Head of caudate nucleus (tissue), 42 donors: ENCODE measurements around the gene ZNF831.

Experiments used
- DNase-seq, 42 donors: peaks; one replicate each; pipeline versions ENCODE4 v3.0.0 to v3.0.0-alpha.2; 2020 to 2021; ENCODE audit warnings: mixed read lengths in 7 of 42
- intact Hi-C: fragments of 100-400 bp; cut with DNase I; formaldehyde crosslinking; loops from one replicate; pipeline ENCODE4 v1.15.0; 2022

Gene ZNF831

GRCh38 chr20:59138114-59138748 lies 25.4 kb upstream of the ZNF831 start:
- intact Hi-C loops = no loop called here
- no peak for DNase-seq

DNA sequence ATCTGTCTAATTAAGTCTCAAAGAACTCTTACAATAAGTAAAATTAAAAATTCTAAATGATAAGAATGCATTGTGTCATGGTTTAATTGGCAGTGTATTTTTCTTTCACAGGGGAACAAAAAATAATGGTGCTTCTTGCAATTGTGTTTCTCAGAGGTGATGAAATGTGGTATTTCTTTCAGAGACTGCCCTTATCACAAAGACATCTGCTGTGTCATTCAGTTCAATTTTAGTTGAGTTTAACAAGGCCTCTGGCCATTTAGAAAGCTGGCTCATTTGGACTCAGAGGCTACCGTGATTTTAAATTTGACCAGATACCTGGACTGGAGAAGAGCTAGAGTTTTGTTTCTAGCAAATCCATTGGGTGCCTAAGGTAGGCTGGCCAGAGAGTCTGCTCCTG lies 23.6 kb upstream of the ZNF831 start:
- intact Hi-C loops = no loop called here
- DNase-seq = no peak

DNA sequence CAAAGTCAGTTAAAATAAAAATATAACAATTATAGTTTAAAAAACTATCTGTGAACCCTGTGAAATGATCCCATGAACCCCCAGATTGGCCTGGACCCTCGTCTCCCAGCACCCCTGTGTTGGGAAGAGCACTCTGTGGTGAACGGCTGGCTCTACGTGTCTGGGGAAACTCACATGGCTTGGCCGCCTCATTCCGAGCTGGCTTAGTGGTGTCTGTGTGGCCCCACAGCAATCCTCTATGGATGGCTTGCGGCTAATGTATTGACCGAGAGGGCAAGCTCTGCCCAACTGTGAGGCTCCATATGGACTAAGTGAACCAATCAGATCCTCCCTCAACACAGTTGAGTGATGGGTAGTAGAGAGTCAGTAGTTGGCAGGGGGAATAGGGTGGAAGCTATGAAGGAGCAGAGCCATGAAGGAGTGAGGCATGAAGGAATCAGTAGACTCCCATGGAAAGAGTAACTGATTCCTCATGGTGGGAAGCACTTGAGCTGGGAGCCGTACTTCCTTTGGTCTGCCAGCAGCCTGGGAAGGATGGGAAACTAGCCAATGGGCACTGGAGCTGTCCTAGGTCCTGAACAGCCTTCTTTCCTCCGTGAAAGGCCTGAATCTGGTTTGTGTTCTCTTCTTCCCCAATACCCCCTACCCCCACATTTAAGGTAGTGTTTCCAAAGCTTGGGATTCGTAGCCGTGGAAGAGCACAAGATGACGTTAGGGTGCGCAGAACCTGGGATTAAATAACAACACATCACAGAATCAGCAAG lies 21.6 kb upstream of the ZNF831 start:
- no peak for DNase-seq
- intact Hi-C loops = no loop called here

GRCh38 chr20:59143326-59143725 lies 20.3 kb upstream of the ZNF831 start:
- intact Hi-C loops = no loop called here
- no peak for DNase-seq

GRCh38 chr20:59144179-59144830 lies 19.3 kb upstream of the ZNF831 start:
- intact Hi-C loops = no loop called here
- DNase-seq = peak in 2 of 42 donors; percentile 1 to 4

GRCh38 chr20:59144831-59145196 lies 18.8 kb upstream of the ZNF831 start:
- peak in 1 of 42 donors; percentile 7 for DNase-seq
- intact Hi-C loops = no loop called here

GRCh38 chr20:59145247-59145923 lies 18.2 kb upstream of the ZNF831 start:
- intact Hi-C loops = no loop called here
- peak in 1 of 42 donors; percentile 39 for DNase-seq

DNA sequence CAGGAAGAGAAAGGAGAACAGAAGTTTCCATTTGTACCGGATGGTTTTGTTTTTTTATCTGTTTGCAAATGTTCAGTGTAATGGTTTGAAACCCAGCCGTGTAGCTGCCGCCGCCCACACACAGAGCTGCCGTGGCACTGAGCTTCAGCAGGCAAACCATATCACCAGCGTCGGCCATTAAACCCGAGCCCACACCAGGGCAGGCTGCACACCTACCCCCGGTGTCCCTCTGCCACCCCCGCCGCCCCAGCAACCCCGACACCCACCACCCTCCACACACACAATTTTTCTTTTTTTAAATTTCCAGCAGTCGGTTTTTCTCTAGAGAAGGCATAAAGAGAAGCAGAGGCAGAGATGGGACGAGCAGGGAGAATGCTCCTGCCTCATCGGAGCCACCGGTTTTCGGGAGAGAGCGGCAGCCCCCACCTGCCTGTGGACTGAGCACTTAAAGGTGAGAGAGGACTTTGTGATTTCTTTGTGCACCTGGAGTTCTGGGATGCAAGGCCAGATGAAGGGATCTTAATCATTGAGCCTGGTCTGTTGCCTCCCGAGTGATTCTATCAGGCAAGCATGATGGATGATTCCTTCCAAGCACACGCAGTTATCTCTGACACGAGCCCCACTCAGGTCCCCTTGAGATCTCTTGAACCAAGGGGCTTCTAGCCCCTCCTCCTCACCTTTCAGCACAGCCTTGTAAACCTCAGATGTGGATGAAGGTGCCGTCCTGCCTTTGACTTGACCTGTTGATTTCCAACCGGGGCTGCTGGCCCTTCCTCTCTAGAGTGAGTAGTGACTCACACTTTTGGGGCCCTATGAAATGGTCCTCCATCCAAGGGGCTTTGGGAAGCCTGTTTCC lies 17.5 kb upstream of the ZNF831 start:
- intact Hi-C loops = no loop called here
- DNase-seq = peak in 33 of 42 donors; percentile 28 to 80 (median 53)

DNA sequence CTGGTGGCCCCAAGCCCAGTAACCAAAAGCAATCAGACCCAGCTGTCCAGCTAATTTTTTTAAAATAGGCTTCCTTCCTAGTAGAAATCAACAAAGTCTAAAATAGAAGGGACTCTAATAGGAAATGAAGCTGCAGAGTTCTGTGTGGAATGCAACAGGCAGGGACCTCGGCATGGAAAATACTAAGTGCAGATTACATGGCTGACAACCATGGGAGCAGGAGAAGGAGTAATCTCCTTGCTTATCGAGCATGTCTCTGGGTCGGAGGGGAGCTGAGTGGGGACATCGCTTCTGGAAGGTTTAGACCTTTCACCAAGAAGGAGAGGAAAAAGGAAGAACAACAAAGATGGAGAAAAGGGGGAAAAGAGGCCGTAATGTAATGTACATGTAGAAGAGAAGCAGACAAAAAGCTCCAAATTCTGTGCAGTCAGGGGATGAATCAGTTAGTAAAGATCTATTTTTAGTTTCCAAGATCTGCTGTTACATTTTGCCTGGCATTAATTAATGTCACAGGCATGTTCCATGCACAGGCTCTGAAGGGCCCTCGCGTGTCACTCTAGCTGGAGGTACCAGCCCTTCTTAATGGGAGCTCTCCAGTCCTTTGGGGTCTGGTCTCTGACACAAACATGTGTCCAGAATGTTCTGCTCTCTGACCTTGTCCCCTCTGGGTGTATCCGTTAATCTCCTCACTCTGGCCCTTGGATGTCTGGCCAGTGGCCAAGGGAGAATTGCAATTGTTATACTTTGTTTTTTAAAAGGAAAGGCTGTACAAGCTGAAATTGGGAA lies 16.6 kb upstream of the ZNF831 start:
- DNase-seq = peak in 1 of 42 donors; percentile 15
- intact Hi-C loops = no loop called here

DNA sequence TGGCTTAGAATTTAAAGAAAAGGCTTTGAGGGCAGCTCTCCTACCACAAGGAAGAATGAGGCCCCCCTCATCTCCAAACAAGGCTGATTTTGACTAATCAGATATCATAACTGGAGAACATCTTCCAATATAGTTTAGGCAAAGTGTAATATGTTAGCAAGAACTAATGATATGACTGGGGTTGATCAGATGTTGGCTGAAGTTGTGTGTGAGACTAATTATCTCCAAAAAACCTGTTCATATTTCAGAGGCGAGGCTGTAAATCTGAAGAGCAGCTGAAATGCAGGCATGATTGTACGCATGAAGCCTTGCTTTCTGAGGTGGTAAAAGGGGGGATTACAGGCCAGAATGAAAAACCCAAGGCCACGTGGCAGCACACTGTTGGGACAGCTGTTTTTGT lies 16.0 kb upstream of the ZNF831 start:
- intact Hi-C loops = no loop called here
- no peak for DNase-seq

GRCh38 chr20:59148701-59149493 lies 14.7 kb upstream of the ZNF831 start:
- intact Hi-C loops = no loop called here
- no peak for DNase-seq

GRCh38 chr20:59149678-59150504 lies 13.7 kb upstream of the ZNF831 start:
- intact Hi-C loops = no loop called here

GRCh38 chr20:59150821-59151251 lies 12.8 kb upstream of the ZNF831 start:
- intact Hi-C loops = no loop called here
- no peak for DNase-seq

More at GRCh38 chr20:59149678-59150504, 13.7 kb upstream of the ZNF831 start:
- DNase-seq = no peak

DNA sequence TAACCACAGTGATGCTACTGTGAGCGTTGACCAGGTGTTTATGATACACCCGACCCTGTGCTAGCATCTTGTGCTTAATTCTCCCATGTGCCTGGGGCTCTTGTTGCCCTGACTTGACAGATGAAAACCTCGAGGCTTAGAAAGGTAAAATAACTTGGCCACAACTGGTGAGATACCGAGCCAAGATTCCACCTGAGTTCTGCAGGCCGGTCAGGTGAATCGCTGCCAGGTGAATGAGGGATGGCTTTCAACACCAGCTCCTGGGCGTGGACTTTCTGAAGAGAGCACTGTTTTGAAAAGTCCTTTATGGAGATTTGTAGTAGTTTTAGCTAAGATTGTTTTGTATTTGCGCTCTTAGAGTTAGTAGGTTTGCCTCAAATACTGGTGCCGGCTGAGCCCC lies 12.2 kb upstream of the ZNF831 start:
- intact Hi-C loops = no loop called here
- no peak for DNase-seq

DNA sequence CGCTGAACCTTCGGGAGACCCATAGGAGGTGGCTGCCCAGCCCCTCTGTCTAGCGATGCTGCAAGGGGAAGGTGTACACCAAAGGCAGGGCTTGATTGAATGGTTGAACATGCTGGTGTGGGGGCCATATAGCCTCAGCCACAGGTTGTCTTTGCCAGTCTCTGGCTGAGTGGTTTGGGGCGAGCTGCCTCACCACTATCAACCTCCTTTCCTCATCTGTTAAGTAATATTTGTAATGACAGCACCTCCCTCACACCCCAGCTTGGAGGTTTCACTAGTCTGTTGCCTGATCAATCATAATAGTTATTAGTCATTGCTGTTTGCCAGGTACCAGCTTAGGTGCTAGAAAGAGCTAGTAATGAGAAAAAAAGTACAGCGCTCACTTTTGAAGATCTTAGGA lies 11.8 kb upstream of the ZNF831 start:
- intact Hi-C loops = no loop called here
- DNase-seq = peak in 1 of 42 donors; percentile 13

DNA sequence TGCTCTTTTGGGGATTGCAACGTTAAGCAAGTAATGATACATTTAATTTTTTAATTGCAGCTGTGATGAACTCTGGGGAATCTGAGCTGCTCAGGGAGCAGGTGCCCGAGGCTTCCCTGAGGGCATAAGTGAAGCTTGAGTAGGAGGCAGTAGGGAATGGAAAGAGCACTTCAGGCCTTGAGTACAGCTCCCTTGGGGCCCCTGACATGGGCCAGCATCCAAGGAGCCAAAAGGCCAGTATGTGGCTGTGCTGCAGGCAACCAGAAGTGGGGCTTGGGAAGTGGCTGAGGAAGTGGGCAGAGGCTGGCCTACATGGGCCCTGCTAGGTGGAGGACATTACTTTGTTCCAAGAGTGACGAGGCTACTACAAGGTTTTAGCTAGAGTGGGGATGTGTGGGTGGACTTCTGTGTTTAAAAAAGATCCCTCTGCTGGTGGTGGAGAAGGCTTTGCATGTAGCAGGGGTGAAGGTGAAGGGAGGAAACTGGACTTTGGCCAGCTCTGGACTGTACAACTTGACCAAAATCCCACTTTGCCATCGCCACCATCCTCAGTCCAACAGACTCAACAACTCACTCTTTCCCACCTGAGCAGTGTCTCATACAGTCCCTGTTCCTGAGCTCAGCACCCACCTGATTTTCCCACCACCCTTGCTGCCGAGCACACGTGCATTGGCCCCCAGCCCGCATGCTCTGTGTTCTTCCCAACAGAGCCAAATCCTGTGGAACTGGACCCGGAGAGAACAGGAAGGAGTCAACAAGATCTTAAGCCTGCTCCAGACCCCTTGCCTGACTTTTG lies 10.9 kb upstream of the ZNF831 start:
- intact Hi-C loops = no loop called here
- peak in 1 of 42 donors; percentile 49 for DNase-seq
